GM12878 (cell line): ENCODE data around the gene TTLL11. TPM values are rescaled to one million over a fixed set of nuclear protein-coding genes. Genes with fewer than 3 reads are reported as not detected.

Source experiments
- ATF3 ChIP-seq: IDR thresholded peaks from 2 replicates; pipeline ENCODE4 v1.6.1; 2011; ENCODE audit warnings: low read depth, mild to moderate bottlenecking, low read length, moderate library complexity, borderline replicate concordance; ENCODE audit errors: extremely low read depth
- BCL11A ChIP-seq: IDR thresholded peaks from 2 replicates; pipeline ENCODE4 v1.6.1; 2011; ENCODE audit warnings: low read depth, low read length
- CBX5 ChIP-seq: sonication (generic); IDR thresholded peaks from 2 replicates; pipeline ENCODE4 v1.6.1; 2016; ENCODE audit warnings: low read depth, moderate library complexity, mild to moderate bottlenecking, inconsistent platforms
- CREM ChIP-seq: IDR thresholded peaks from 2 replicates; pipeline ENCODE4 v1.6.1; 2014; ENCODE audit warnings: antibody characterized with exemption, low read depth
- CTCF ChIP-seq, 3 experiments: IDR thresholded peaks in 2 of 3; conservative IDR thresholded peaks in 1 of 3; 2 replicates each; pipeline ENCODE4 v1.5.1; 2011; ENCODE audit warnings: low read depth in 3 of 3, low read length in 3 of 3, mild to moderate bottlenecking in 3 of 3, control low read depth in 2 of 3, moderate library complexity in 2 of 3, inconsistent platforms in 1 of 3, mixed read lengths in 1 of 3; ENCODE audit not compliant: control insufficient read depth in 2 of 3, insufficient read depth in 1 of 3; ENCODE audit errors: extremely low read depth in 1 of 3
- EP300 ChIP-seq, 2 experiments: fragments of 150-350 bp in 1 of 2; IDR thresholded peaks; 2 replicates each; pipeline ENCODE4 v1.6.1; 2011 to 2012; ENCODE audit warnings: low read depth in 2 of 2, low read length in 2 of 2, borderline replicate concordance in 1 of 2, improper control_type of control experiment in 1 of 2, inconsistent platforms in 1 of 2; ENCODE audit not compliant: control insufficient read depth in 1 of 2
- ETV6 ChIP-seq, 2 experiments: fragments of 450-650 bp in 1 of 2; IDR thresholded peaks in 1 of 2; conservative IDR thresholded peaks in 1 of 2; 2 replicates each; pipeline ENCODE4 v1.6.1; 2014; ENCODE audit warnings: antibody characterized with exemption in 1 of 2, borderline replicate concordance in 1 of 2, low read depth in 1 of 2, mild to moderate bottlenecking in 1 of 2, moderate library complexity in 1 of 2
- FOS ChIP-seq: IDR thresholded peaks from 3 replicates; pipeline ENCODE4 v1.6.1; 2011; ENCODE audit warnings: borderline replicate concordance; ENCODE audit not compliant: insufficient read length; ENCODE audit errors: extremely low read depth
- GATAD2B ChIP-seq: fragments of 450-650 bp; conservative IDR thresholded peaks from 2 replicates; pipeline ENCODE4 v1.6.1; 2017; ENCODE audit warnings: low read depth, mild to moderate bottlenecking, moderate library complexity
- HDAC6 ChIP-seq: fragments of 200-600 bp; sonication (generic); IDR thresholded peaks from one replicate; pipeline ENCODE4 v1.8.0; 2017; ENCODE audit warnings: antibody characterized with exemption; ENCODE audit not compliant: unreplicated experiment
- IKZF1 ChIP-seq: fragments of 450-650 bp; conservative IDR thresholded peaks from 2 replicates; pipeline ENCODE4 v1.6.1; 2017; ENCODE audit warnings: antibody characterized with exemption, mild to moderate bottlenecking
- NFXL1 ChIP-seq: fragments of 450-650 bp; IDR thresholded peaks from 2 replicates; pipeline ENCODE4 v1.6.1; 2017; ENCODE audit warnings: antibody characterized with exemption, mild to moderate bottlenecking, borderline replicate concordance
- NR2C2 ChIP-seq: IDR thresholded peaks from 2 replicates; pipeline ENCODE4 v1.6.1; 2011; ENCODE audit warnings: borderline replicate concordance, low read depth; ENCODE audit not compliant: control insufficient read depth, insufficient read length
- NRF1 ChIP-seq: conservative IDR thresholded peaks from 2 replicates; pipeline ENCODE4 v1.6.1; 2011; ENCODE audit warnings: mild to moderate bottlenecking, low read depth, low read length, improper control_type of control experiment
- POLR2AphosphoS5 ChIP-seq: IDR thresholded peaks from 2 replicates; pipeline ENCODE4 v1.6.1; 2011; ENCODE audit warnings: mild to moderate bottlenecking, low read length, inconsistent platforms
- RAD21 ChIP-seq: IDR thresholded peaks from 2 replicates; pipeline ENCODE4 v1.6.1; 2011; ENCODE audit warnings: mild to moderate bottlenecking, low read depth, low read length, moderate library complexity; ENCODE audit not compliant: insufficient read depth
- RAD51 ChIP-seq: fragments of 450-650 bp; IDR thresholded peaks from 2 replicates; pipeline ENCODE4 v1.6.1; 2016; ENCODE audit warnings: moderate library complexity, mild to moderate bottlenecking, inconsistent platforms
- RELA ChIP-seq: fragments of 450-650 bp; IDR thresholded peaks from 2 replicates; pipeline ENCODE4 v1.8.0; 2014; ENCODE audit warnings: borderline replicate concordance; ENCODE audit not compliant: partially characterized antibody
- RUNX3 ChIP-seq: IDR thresholded peaks from 2 replicates; pipeline ENCODE4 v1.6.1; 2012; ENCODE audit warnings: low read length, inconsistent platforms
- SPI1 ChIP-seq: IDR thresholded peaks from 2 replicates; pipeline ENCODE4 v1.6.1; 2011; ENCODE audit warnings: low read depth, mild to moderate bottlenecking, low read length, moderate library complexity, borderline replicate concordance; ENCODE audit not compliant: insufficient read depth
- ZNF217 ChIP-seq: fragments of 450-650 bp; IDR thresholded peaks from 2 replicates; pipeline ENCODE4 v1.6.1; 2017; ENCODE audit warnings: antibody characterized with exemption, mild to moderate bottlenecking
- ZNF274 ChIP-seq: IDR thresholded peaks from one replicate; pipeline ENCODE4 v1.8.0; 2011; ENCODE audit not compliant: insufficient read length, insufficient read depth
- polyA plus RNA-seq, 11 experiments: library from polyadenylated mRNA; depleted of rRNA in 4 of 11; unstranded in 6 of 11; stranded (reverse) in 5 of 11; fragments of >200 nt; fragmentation: Nextera tagmentation in 4 of 11; fragmentation: Illumina TruSeq in 1 of 11; extraction: Ambion mirVana in 4 of 11; extraction: Trizol in 1 of 11; gene quantifications; 1 replicate in 1 of 11; 2 replicates in 10 of 11; pipeline versions ENCODE4 v1.2.1 to v1.2.3, GENCODE V29; 2011 to 2016; ENCODE audit warnings: inconsistent platforms in 2 of 11, missing spikeins in 2 of 11, low read depth in 1 of 11
- total RNA-seq, 4 experiments: library from RNA; depleted of rRNA in 3 of 4; stranded (reverse); fragments of >200 nt in 3 of 4; fragmentation: Illumina TruSeq in 1 of 4; extraction: Trizol in 1 of 4; gene quantifications; 2 replicates each; pipeline versions ENCODE4 v1.2.1 to v1.2.3, GENCODE V29; 2013 to 2021
- TF ChIP-seq, protein P1 (sequence below): fragments of 450-650 bp; IDR thresholded peaks from 2 replicates; pipeline ENCODE4 v1.6.1; 2016; ENCODE audit warnings: mild to moderate bottlenecking
- TF ChIP-seq, protein P2 (sequence below): fragments of 450-650 bp; IDR thresholded peaks from 2 replicates; pipeline ENCODE4 v1.6.1; 2017; ENCODE audit warnings: borderline replicate concordance
- TF ChIP-seq, protein P3 (sequence below): IDR thresholded peaks from 2 replicates; pipeline ENCODE4 v1.6.1; 2011; ENCODE audit warnings: low read depth, low read length, improper control_type of control experiment, borderline replicate concordance

Gene TTLL11
- total and polyA plus RNA-seq, 10 of the 15 experiments (the other 5 are each of a cell fraction or from before 2014, with no cell fraction given) = 1.2 to 3.7 (median 2.9) TPM

DNA sequence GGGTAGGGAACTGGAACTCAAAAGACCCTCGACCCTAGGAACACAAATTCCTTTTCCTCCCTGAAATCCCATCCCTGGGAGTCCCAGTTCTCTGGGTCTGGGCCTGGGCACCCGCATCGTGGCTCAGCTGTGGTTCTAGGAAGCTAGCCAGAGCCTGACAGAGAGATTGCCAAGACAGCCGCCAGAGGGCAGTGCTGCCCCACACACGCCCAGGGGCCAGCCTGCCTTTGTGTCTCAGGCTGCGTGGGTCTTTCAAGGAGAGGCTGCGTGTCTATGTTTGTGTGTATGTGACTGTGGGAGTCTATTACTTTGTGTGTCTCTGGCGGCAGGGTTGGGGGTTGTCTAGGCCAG, 32.0 kb upstream of the TTLL11 start (continued):
- TF ChIP-seq, protein P1, sequence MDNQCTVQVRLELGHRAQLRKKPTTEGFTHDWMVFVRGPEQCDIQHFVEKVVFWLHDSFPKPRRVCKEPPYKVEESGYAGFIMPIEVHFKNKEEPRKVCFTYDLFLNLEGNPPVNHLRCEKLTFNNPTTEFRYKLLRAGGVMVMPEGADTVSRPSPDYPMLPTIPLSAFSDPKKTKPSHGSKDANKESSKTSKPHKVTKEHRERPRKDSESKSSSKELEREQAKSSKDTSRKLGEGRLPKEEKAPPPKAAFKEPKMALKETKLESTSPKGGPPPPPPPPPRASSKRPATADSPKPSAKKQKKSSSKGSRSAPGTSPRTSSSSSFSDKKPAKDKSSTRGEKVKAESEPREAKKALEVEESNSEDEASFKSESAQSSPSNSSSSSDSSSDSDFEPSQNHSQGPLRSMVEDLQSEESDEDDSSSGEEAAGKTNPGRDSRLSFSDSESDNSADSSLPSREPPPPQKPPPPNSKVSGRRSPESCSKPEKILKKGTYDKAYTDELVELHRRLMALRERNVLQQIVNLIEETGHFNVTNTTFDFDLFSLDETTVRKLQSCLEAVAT = no peak
- TF ChIP-seq GATAD2B = no peak
- TF ChIP-seq FOS = no peak
- no peak for TF ChIP-seq ZNF274
- no peak for TF ChIP-seq NR2C2
- TF ChIP-seq ZNF217 = no peak
- peak; percentile 97 for TF ChIP-seq RAD21
- TF ChIP-seq CTCF (IDR thresholded peaks at IDR 0.05 in 2 of 3, conservative IDR thresholded peaks at IDR 0.05 in 1 of 3; ENCODE audit: control insufficient read depth in 2 of 3, extremely low read depth in 1 of 3, insufficient read depth in 1 of 3, low read depth in 3 of 3, low read length in 3 of 3) = peak; percentile 89 to 92 (median 91)
- no peak for TF ChIP-seq SPI1
- no peak for TF ChIP-seq HDAC6
- TF ChIP-seq RAD51 = no peak
- no peak for TF ChIP-seq BCL11A
- no peak for TF ChIP-seq IKZF1
- TF ChIP-seq, protein P2, sequence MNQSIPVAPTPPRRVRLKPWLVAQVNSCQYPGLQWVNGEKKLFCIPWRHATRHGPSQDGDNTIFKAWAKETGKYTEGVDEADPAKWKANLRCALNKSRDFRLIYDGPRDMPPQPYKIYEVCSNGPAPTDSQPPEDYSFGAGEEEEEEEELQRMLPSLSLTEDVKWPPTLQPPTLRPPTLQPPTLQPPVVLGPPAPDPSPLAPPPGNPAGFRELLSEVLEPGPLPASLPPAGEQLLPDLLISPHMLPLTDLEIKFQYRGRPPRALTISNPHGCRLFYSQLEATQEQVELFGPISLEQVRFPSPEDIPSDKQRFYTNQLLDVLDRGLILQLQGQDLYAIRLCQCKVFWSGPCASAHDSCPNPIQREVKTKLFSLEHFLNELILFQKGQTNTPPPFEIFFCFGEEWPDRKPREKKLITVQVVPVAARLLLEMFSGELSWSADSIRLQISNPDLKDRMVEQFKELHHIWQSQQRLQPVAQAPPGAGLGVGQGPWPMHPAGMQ = no peak
- no peak for TF ChIP-seq ETV6 (conservative IDR thresholded peaks at IDR 0.05 in 1 of 2, IDR thresholded peaks at IDR 0.05 in 1 of 2; ENCODE audit: borderline replicate concordance in 1 of 2, low read depth in 1 of 2)
- peak; percentile 36 for TF ChIP-seq RELA
- TF ChIP-seq, protein P3, sequence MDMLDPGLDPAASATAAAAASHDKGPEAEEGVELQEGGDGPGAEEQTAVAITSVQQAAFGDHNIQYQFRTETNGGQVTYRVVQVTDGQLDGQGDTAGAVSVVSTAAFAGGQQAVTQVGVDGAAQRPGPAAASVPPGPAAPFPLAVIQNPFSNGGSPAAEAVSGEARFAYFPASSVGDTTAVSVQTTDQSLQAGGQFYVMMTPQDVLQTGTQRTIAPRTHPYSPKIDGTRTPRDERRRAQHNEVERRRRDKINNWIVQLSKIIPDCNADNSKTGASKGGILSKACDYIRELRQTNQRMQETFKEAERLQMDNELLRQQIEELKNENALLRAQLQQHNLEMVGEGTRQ = no peak
- no peak for TF ChIP-seq CBX5
- TF ChIP-seq ATF3 = no peak
- TF ChIP-seq POLR2AphosphoS5 = no peak
- no peak for TF ChIP-seq NFXL1
- no peak for TF ChIP-seq CREM
- TF ChIP-seq EP300 (IDR thresholded peaks at IDR 0.05; ENCODE audit: borderline replicate concordance in 1 of 2, control insufficient read depth in 1 of 2, low read depth in 2 of 2, low read length in 2 of 2) = no peak
- 0 out of 2 replicates have a peak, but pooled peaks have one; percentile 10 for TF ChIP-seq RUNX3
- no peak for TF ChIP-seq NRF1
